Right renal cortex interstitium (tissue), 3 donors: ENCODE results near the gene BEST4. TPM values are rescaled to one million over a fixed set of nuclear protein-coding genes. Genes with fewer than 3 reads are reported as not detected.

Experiments
- polyA plus RNA-seq, 3 donors: library from polyadenylated mRNA; unstranded; fragments of 120-200 nt; gene quantifications; one replicate each; pipeline ENCODE4 v1.2.1, GENCODE V29; 2013; ENCODE audit not compliant: insufficient read length in 3 of 3

BEST4 gene
- polyA plus RNA-seq, 3 donors = 0.68 to 1.0 (median 0.89) TPM

Other genes starting within 250 kb of the BEST4 start
- 10 to 100 TPM; 12.7 to 12.9 (median 12.8) TPM for gene TMEM53, start 113.7 kb downstream of the BEST4 start, polyA plus RNA-seq
- 1 to 10 TPM; 2.9 to 8.6 (median 5.6) TPM for gene ARMH1, start 113.5 kb downstream of the BEST4 start, polyA plus RNA-seq
- 1 to 10 TPM in 1 of 3 donors, not detected in 2; 2.9 TPM for gene RNU5D-1, start 57.0 kb downstream of the BEST4 start, polyA plus RNA-seq
- gene KIF2C, start 48.3 kb downstream of the BEST4 start, polyA plus RNA-seq = 10 to 100 TPM; 25.8 to 29.6 (median 27.4) TPM
- gene RPS8, start 12.6 kb downstream of the BEST4 start, polyA plus RNA-seq = 1,000 to 10,000 TPM; 2,201 to 2,252 (median 2,214) TPM
- 1 to 10 TPM; 5.1 to 6.1 (median 5.2) TPM for gene PLK3, start 12.2 kb upstream of the BEST4 start, polyA plus RNA-seq
- not detected for gene DYNLT4, start 19.2 kb upstream of the BEST4 start, polyA plus RNA-seq
- 1 to 10 TPM; 6.8 to 9.1 (median 7.4) TPM for gene BTBD19, start 20.4 kb upstream of the BEST4 start, polyA plus RNA-seq
- 1 to 10 TPM; 2.9 to 3.3 (median 3.2) TPM for gene PTCH2, start 55.1 kb upstream of the BEST4 start, polyA plus RNA-seq
- 10 to 100 TPM; 35.8 to 41.8 (median 36.0) TPM for gene EIF2B3, start 198.4 kb upstream of the BEST4 start, polyA plus RNA-seq
- 10 to 100 TPM; 31.1 to 31.9 (median 31.6) TPM for gene HECTD3, start 223.2 kb upstream of the BEST4 start, polyA plus RNA-seq
- 100 to 1,000 TPM; 107 to 112 (median 108) TPM for gene UROD, start 224.1 kb upstream of the BEST4 start, polyA plus RNA-seq